MM.1S (cell line): Measurements from ENCODE around the gene EID3.

Source experiments
- DNase-seq: peaks from one replicate; pipeline ENCODE4 v3.0.0-alpha.2; 2015
- H2AFZ ChIP-seq: fragments of 300-600 bp; sonication (generic); 2 replicates; pipeline ENCODE4 v1.6.0; 2016; ENCODE audit warnings: antibody characterized with exemption, low read length
- H3F3A ChIP-seq: fragments of 300-600 bp; sonication (generic); 2 replicates; pipeline ENCODE4 v1.6.1; 2016; ENCODE audit warnings: mild to moderate bottlenecking, antibody characterized with exemption, low read length, moderate library complexity, mixed read lengths; ENCODE audit not compliant: insufficient read depth
- H3K27ac ChIP-seq: fragments of 300-600 bp; sonication (generic); 2 replicates; pipeline ENCODE4 v1.5.1; 2016; ENCODE audit warnings: mild to moderate bottlenecking, low read length
- H3K27me3 ChIP-seq: fragments of 300-600 bp; sonication (generic); replicated peaks from 2 replicates; pipeline ENCODE4 v1.6.0; 2016; ENCODE audit warnings: low read length; ENCODE audit not compliant: insufficient read depth
- H3K36me3 ChIP-seq: fragments of 300-600 bp; sonication (generic); replicated peaks from 2 replicates; pipeline ENCODE4 v1.6.1; 2016; ENCODE audit warnings: mild to moderate bottlenecking, low read length, mixed read lengths; ENCODE audit not compliant: insufficient read depth
- H3K4me1 ChIP-seq: fragments of 300-600 bp; sonication (generic); 2 replicates; pipeline ENCODE4 v1.6.1; 2016; ENCODE audit warnings: low read length, mixed read lengths
- H3K4me2 ChIP-seq: fragments of 300-600 bp; sonication (generic); 2 replicates; pipeline ENCODE4 v1.6.0; 2016; ENCODE audit warnings: low read depth, low read length
- H3K4me3 ChIP-seq: fragments of 300-600 bp; sonication (generic); 2 replicates; pipeline ENCODE4 v1.5.1; 2016; ENCODE audit warnings: low read length, mixed read lengths
- H3K79me2 ChIP-seq: fragments of 300-600 bp; sonication (generic); 2 replicates; pipeline ENCODE4 v1.6.1; 2016; ENCODE audit warnings: mixed run types, low read length, mixed read lengths
- H3K9ac ChIP-seq: fragments of 300-600 bp; sonication (generic); 2 replicates; pipeline ENCODE4 v1.6.1; 2016; ENCODE audit warnings: low read length, mixed read lengths
- H3K9me2 ChIP-seq: fragments of 300-600 bp; sonication (generic); replicated peaks from 2 replicates; pipeline ENCODE4 v1.6.1; 2016; ENCODE audit warnings: mild to moderate bottlenecking, low read length, mixed read lengths; ENCODE audit not compliant: insufficient read depth
- H3K9me3 ChIP-seq: fragments of 300-600 bp; sonication (generic); replicated peaks from 2 replicates; pipeline ENCODE4 v1.6.1; 2016; ENCODE audit warnings: mild to moderate bottlenecking, low read length, mixed read lengths; ENCODE audit not compliant: insufficient read depth
- H4K20me1 ChIP-seq: fragments of 300-600 bp; sonication (generic); 2 replicates; pipeline ENCODE4 v1.6.1; 2016; ENCODE audit warnings: mild to moderate bottlenecking, low read length, moderate library complexity, mixed read lengths; ENCODE audit not compliant: insufficient read depth
- EZH2 ChIP-seq: fragments of 300-600 bp; sonication (generic); optimal IDR thresholded peaks from 2 replicates; pipeline ENCODE3; 2017; ENCODE audit warnings: low read depth, mild to moderate bottlenecking, antibody characterized with exemption, low read length, mixed read lengths
- EZH2phosphoT487 ChIP-seq: fragments of 300-600 bp; sonication (generic); IDR thresholded peaks from 2 replicates; pipeline ENCODE4 v1.6.1; 2018; ENCODE audit warnings: antibody characterized with exemption, low read length
- TF ChIP-seq, protein P1 (sequence below): fragments of 300-600 bp; sonication (generic); IDR thresholded peaks from 2 replicates; pipeline ENCODE4 v1.5.1; 2016; ENCODE audit warnings: antibody characterized with exemption, low read length, mixed read lengths

Gene EID3

DNA sequence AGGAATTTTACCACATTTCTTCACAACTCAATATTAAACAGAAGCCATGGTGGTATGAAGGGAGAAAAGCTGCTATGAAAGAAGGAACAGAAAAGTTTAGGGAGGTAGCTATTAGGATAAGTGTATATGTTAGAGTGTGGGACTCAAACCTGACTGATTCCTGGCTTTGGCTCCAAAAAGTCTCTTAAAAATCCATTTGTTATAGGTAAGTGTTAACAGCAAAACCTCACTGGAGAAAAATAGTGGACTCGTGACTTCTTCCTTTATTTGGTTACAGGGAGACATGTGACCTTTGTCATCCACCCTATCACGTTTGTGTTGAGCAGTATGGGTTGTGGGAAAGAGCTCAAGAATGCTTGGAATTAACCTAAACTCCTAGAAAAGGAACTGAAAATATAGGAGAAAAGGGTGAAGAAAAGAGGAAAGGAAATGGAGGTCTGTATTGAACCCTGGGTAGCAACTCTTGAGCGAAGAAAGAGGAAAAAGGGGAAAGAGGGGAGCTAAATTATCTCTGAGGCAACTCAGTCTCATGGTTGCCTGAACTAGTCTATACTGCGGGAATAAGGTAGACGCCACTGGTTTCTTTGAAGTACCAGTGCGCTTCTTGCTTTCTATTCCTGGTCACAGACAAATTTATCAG, 3.6 kb upstream of the EID3 start:
- no peak overlapping the region for H3K4me2 ChIP-seq
- H3K4me1 ChIP-seq, result no peaks in the 10 kb centered on the region
- H3K4me3 ChIP-seq, result no peak overlapping the region
- H3K27ac ChIP-seq, result no peak overlapping the region
- H3K9me3 ChIP-seq, result no peaks in the 10 kb centered on the region
- peaks cover 99% of the 10 kb centered on the region for H3K79me2 ChIP-seq
- H3K27me3 ChIP-seq, result no peaks in the 10 kb centered on the region
- H3K9ac ChIP-seq, result no peak overlapping the region
- TF ChIP-seq EZH2, result no peak
- TF ChIP-seq EZH2phosphoT487, result no peak
- TF ChIP-seq, protein P1, sequence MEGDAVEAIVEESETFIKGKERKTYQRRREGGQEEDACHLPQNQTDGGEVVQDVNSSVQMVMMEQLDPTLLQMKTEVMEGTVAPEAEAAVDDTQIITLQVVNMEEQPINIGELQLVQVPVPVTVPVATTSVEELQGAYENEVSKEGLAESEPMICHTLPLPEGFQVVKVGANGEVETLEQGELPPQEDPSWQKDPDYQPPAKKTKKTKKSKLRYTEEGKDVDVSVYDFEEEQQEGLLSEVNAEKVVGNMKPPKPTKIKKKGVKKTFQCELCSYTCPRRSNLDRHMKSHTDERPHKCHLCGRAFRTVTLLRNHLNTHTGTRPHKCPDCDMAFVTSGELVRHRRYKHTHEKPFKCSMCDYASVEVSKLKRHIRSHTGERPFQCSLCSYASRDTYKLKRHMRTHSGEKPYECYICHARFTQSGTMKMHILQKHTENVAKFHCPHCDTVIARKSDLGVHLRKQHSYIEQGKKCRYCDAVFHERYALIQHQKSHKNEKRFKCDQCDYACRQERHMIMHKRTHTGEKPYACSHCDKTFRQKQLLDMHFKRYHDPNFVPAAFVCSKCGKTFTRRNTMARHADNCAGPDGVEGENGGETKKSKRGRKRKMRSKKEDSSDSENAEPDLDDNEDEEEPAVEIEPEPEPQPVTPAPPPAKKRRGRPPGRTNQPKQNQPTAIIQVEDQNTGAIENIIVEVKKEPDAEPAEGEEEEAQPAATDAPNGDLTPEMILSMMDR, result no peak
- H2AFZ ChIP-seq, result no peak overlapping the region
- peaks cover 32% of the 10 kb centered on the region; the same call in 1 of the 2 replicates for H4K20me1 ChIP-seq
- H3K36me3 ChIP-seq, result peaks cover 11% of the 10 kb centered on the region; the same call in 1 of the 2 replicates
- no peak for DNase-seq
- no peaks in the 10 kb centered on the region for H3F3A ChIP-seq
- H3K9me2 ChIP-seq, result no peaks in the 10 kb centered on the region

DNA sequence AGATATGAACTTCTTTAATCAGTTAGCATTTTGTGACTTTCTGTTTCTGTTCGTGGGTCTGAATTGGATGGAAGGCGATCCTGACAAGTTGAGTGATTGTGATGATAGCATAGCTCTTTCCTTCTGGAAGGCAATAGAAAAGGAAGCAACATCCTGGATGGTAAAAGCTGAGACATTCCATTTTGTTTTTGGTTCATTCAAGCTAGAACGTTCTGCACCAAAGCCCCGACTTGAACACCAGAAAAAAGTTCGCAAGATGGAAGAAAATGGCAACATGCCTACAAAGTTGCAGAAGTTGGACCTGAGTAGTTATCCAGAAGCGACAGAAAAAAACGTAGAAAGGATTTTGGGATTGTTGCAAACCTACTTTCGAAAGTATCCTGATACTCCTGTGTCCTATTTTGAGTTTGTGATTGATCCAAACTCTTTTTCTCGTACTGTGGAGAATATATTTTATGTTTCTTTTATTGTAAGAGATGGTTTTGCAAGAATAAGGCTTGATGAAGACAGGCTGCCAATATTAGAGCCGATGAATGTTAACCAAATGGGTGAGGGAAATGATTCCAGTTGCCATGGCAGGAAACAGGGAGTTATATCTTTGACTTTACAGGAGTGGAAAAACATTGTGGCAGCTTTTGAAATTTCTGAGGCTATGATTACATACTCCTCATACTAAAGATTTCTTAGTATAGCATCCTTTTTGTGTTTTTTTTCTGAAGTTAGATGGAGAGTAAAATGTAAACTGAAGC, 896 bp downstream of the EID3 start:
- Histone ChIP-seq H2AFZ (no peak overlapping the region), H4K20me1 (peaks cover 30% of the 10 kb centered on the region; the same call in 1 of the 2 replicates), H3K9ac (no peak overlapping the region), H3K4me3 (no peak overlapping the region), H3K4me2 (no peak overlapping the region), H3K4me1 (no peaks in the 10 kb centered on the region), H3F3A (0 out of 2 replicates have a peak, but pooled peaks cover 4% of the 10 kb centered on the region), H3K9me3 (no peaks in the 10 kb centered on the region), H3K9me2 (no peaks in the 10 kb centered on the region), H3K79me2 (peaks cover 99% of the 10 kb centered on the region), H3K27ac (no peak overlapping the region), H3K27me3 (no peaks in the 10 kb centered on the region), H3K36me3 (peaks cover 10% of the 10 kb centered on the region; the same call in 1 of the 2 replicates)
- no peak for DNase-seq
- TF ChIP-seq EZH2, result no peak
- no peak for TF ChIP-seq EZH2phosphoT487
- TF ChIP-seq, protein P1, result no peak

DNA sequence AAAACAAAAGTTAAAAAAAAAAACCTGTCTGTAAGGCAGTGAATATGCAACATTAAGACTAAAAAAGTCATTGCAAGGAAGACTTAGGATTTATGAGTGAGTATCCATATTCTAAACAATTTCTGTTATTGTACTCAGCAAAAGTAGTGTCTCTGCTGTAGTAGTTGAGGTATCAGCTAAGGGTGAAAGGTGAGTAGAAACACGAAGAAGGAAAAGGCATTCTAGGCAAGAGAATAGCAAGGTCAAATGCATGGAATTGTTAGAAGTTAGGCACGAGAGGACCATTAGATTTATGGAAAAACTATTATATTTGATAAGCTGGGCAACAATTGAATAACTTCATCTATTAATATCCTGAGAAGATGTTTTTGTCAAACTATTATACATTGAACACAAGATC, 1.8 kb downstream of the EID3 start:
- Histone ChIP-seq H2AFZ (no peak overlapping the region), H3K9me2 (no peaks in the 10 kb centered on the region), H3K27me3 (no peaks in the 10 kb centered on the region), H3K4me1 (no peaks in the 10 kb centered on the region), H3K4me3 (no peak overlapping the region), H3K9ac (no peak overlapping the region), H3K36me3 (peaks cover 10% of the 10 kb centered on the region; the same call in 1 of the 2 replicates), H3K79me2 (peaks cover 99% of the 10 kb centered on the region), H3K27ac (no peak overlapping the region), H3K9me3 (no peaks in the 10 kb centered on the region), H3F3A (0 out of 2 replicates have a peak, but pooled peaks cover 4% of the 10 kb centered on the region), H4K20me1 (peaks cover 30% of the 10 kb centered on the region; the same call in 1 of the 2 replicates), H3K4me2 (no peak overlapping the region)
- TF ChIP-seq, protein P1, result no peak
- TF ChIP-seq EZH2 (no peak), EZH2phosphoT487 (no peak)
- DNase-seq, result no peak
